ENCODE measurements around the gene ACOX1. TPM values are rescaled to one million over a fixed set of nuclear protein-coding genes. Genes with fewer than 3 reads are reported as not detected.

ACOX1 gene
- total RNA-seq, 4 donors from 2014 or later, result 11.2 to 70.0 (median 42.0) TPM

GRCh38 chr17:75931062-75931461, 47.9 kb downstream of the ACOX1 start:
- Histone ChIP-seq H3K4me3 (no peak overlapping the region), H3K36me3 (no peaks in the 10 kb centered on the region), H3K4me1 (no peaks in the 10 kb centered on the region), H3K9me3 (no peaks in the 10 kb centered on the region), H3K27ac (no peak overlapping the region), H3K27me3 (no peaks in the 10 kb centered on the region)
- intact Hi-C loops (cut with DNase I; ENCODE audit: low total_unique reads), result no loop called here
- TF ChIP-seq POLR2A (IDR thresholded peaks at IDR 0.05) (no peak), CTCF (IDR thresholded peaks at IDR 0.05) (no peak)
- no peak for DNase-seq

DNA sequence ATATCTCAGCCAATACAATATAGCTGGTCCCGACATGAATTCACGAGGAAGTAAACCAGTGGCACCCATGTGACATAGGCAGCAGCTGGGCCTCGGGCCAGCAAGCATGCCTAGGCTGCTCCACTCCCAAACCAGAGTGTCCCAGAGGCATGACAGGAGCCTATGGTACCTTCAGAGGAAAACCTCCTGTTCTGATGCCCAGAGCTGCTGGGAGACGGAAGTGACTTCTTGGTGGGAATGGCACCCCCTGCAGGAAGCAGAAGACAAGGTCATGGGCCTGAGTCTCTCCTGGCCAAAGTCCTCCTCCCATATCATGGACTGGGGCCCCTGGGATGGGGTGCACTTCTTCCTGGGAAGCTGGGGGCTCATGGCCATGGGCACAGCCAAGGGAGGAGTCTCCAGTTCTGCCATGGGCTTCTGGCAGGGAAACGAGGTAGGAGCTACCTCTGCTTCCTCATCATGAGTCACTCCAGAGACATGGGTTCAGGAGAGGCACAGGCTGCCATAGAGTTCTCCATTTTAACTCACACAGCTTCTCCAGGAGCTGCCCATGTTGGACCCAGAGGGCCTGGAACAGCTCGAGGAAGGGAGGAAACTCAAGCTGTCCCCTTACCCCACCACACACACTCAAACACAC, 51.6 kb downstream of the ACOX1 start:
- no peaks in the 10 kb centered on the region for H3K9me3 ChIP-seq
- H3K27ac ChIP-seq, result no peak overlapping the region
- no peaks in the 10 kb centered on the region for H3K36me3 ChIP-seq
- no peaks in the 10 kb centered on the region for H3K4me1 ChIP-seq
- no peaks in the 10 kb centered on the region for H3K27me3 ChIP-seq
- DNase-seq, result no peak
- intact Hi-C loops (cut with DNase I; ENCODE audit: low total_unique reads), result no loop called here
- H3K4me3 ChIP-seq, result no peak overlapping the region
- TF ChIP-seq CTCF (IDR thresholded peaks at IDR 0.05) (peak in 1 of 4 experiments; percentile 14), POLR2A (IDR thresholded peaks at IDR 0.05) (no peak)

- Histone ChIP-seq H3K9me3 (no peaks in the 10 kb centered on the region), H3K27ac (no peak overlapping the region), H3K27me3 (no peaks in the 10 kb centered on the region), H3K4me1 (no peaks in the 10 kb centered on the region), H3K4me3 (no peak overlapping the region), H3K36me3 (no peaks in the 10 kb centered on the region)
- DNase-seq, result no peak
- TF ChIP-seq POLR2A (IDR thresholded peaks at IDR 0.05) (no peak), CTCF (IDR thresholded peaks at IDR 0.05) (no peak)
- intact Hi-C loops (cut with DNase I; ENCODE audit: low total_unique reads), result no loop called here
These were observed 52.5 kb downstream of the ACOX1 start for GRCh38 chr17:75926456-75926855.

DNA sequence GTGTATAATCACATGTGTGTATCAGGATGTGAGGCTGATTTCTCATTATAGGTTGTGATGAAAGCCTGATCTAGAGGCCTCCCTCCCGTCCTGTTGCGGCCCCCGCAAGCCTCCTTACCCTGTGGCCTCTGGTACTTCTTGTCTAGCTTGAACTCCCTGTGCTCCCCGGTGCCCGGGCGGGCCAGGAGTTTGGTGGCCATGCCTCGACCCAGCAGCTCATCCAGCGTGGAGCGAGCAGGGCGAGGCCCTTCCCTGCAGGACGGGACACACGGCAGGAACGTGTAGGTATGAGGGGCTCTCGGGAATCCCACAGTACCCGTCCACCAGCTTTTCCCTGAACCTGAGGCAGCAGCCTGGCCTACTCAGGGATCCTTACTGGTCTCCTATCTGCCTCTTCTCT, 53.1 kb downstream of the ACOX1 start:
- no peak for DNase-seq
- Histone ChIP-seq H3K27ac (no peak overlapping the region), H3K36me3 (no peaks in the 10 kb centered on the region), H3K9me3 (no peaks in the 10 kb centered on the region), H3K27me3 (no peaks in the 10 kb centered on the region), H3K4me1 (no peaks in the 10 kb centered on the region), H3K4me3 (no peak overlapping the region)
- intact Hi-C loops (cut with DNase I; ENCODE audit: low total_unique reads), result no loop called here
- TF ChIP-seq POLR2A (IDR thresholded peaks at IDR 0.05) (no peak), CTCF (IDR thresholded peaks at IDR 0.05) (no peak)

- Histone ChIP-seq H3K36me3 (no peaks in the 10 kb centered on the region), H3K4me1 (no peaks in the 10 kb centered on the region), H3K27me3 (no peaks in the 10 kb centered on the region), H3K27ac (no peak overlapping the region), H3K4me3 (no peak overlapping the region), H3K9me3 (no peaks in the 10 kb centered on the region)
- intact Hi-C loops (cut with DNase I; ENCODE audit: low total_unique reads), result no loop called here
- no peak for DNase-seq
- TF ChIP-seq POLR2A (IDR thresholded peaks at IDR 0.05) (no peak), CTCF (IDR thresholded peaks at IDR 0.05) (no peak)
These were observed 53.9 kb downstream of the ACOX1 start for GRCh38 chr17:75925103-75925502.
